Measurements from ENCODE around the gene LTBP4. TPM values are rescaled to one million over a fixed set of nuclear protein-coding genes. Genes with fewer than 3 reads are reported as not detected.

Gene LTBP4
- total and polyA plus RNA-seq, 12 donors, result 15.3 to 272 (median 121) TPM

GRCh38 chr19:40640744-40641143 lies 39.6 kb downstream of the LTBP4 start:
- 27 to 38% (median 32%) methylated on average over 3 to 5 of the region's 5 CpGs for WGBS, 4 donors
- Histone ChIP-seq H3K36me3 (replicated peaks in 1 of 2) (no peaks in the 10 kb centered on the region), H3K27ac (peak overlapping the region in 1 of 5 donors; percentile 73), H3K27me3 (no peaks in the 10 kb centered on the region), H3K4me3 (no peak overlapping the region), H3K9me3 (replicated peaks in 1 of 3) (no peaks in the 10 kb centered on the region), H3K4me1 (replicated peaks in 1 of 2) (peaks cover 0 to 5% of the 10 kb centered on the region in 2 donors)
- TF ChIP-seq POLR2A (IDR thresholded peaks at IDR 0.05), result no peak
- no peak for TF ChIP-seq CTCF (IDR thresholded peaks at IDR 0.05)
- intact Hi-C loops (cut with DNase I), result no loop called here
- DNase-seq, result no peak

- DNase-seq, result no peak
- Histone ChIP-seq H3K27me3 (no peaks in the 10 kb centered on the region), H3K27ac (peak overlapping the region in 1 of 5 donors; percentile 54), H3K36me3 (replicated peaks in 1 of 2) (no peaks in the 10 kb centered on the region), H3K4me1 (replicated peaks in 1 of 2) (peaks cover 0 to 10% of the 10 kb centered on the region in 2 donors), H3K9me3 (replicated peaks in 1 of 3) (no peaks in the 10 kb centered on the region), H3K4me3 (no peak overlapping the region)
- 62 to 86% (median 77%) methylated on average over 7 of the region's 7 CpGs for WGBS, 4 donors
- TF ChIP-seq CTCF (IDR thresholded peaks at IDR 0.05) (no peak), POLR2A (IDR thresholded peaks at IDR 0.05) (no peak)
- intact Hi-C loops (cut with DNase I), result no loop called here
Measured at GRCh38 chr19:40641281-40641680, 40.1 kb downstream of the LTBP4 start.

- no peak for DNase-seq
- H3K36me3 ChIP-seq (replicated peaks in 1 of 2), result no peaks in the 10 kb centered on the region
- 90 to 94% (median 91%) methylated on average over 18 of the region's 18 CpGs for WGBS, 4 donors
- intact Hi-C loops (cut with DNase I), result no loop called here
- H3K27ac ChIP-seq, result peak overlapping the region in 1 of 5 donors; percentile 54
- TF ChIP-seq POLR2A (IDR thresholded peaks at IDR 0.05), result no peak
- no peak for TF ChIP-seq CTCF (IDR thresholded peaks at IDR 0.05)
- H3K9me3 ChIP-seq (replicated peaks in 1 of 3), result no peaks in the 10 kb centered on the region
- no peaks in the 10 kb centered on the region for H3K27me3 ChIP-seq
- H3K4me1 ChIP-seq (replicated peaks in 1 of 2), result peaks cover 0 to 16% of the 10 kb centered on the region in 2 donors
- no peak overlapping the region for H3K4me3 ChIP-seq
Measured at GRCh38 chr19:40642051-40642706, 41.0 kb downstream of the LTBP4 start.

GRCh38 chr19:40642757-40643305 lies 41.7 kb downstream of the LTBP4 start:
- peaks cover 0 to 16% of the 10 kb centered on the region in 2 donors for H3K4me1 ChIP-seq (replicated peaks in 1 of 2)
- H3K27me3 ChIP-seq, result no peaks in the 10 kb centered on the region
- H3K36me3 ChIP-seq (replicated peaks in 1 of 2), result no peaks in the 10 kb centered on the region
- DNase-seq, result no peak
- WGBS, 4 donors, result 72 to 81% (median 76%) methylated on average over 8 of the region's 8 CpGs
- H3K9me3 ChIP-seq (replicated peaks in 1 of 3), result no peaks in the 10 kb centered on the region
- H3K27ac ChIP-seq, result peak overlapping the region in 1 of 5 donors; percentile 16
- intact Hi-C loops (cut with DNase I), result no loop called here
- TF ChIP-seq POLR2A (IDR thresholded peaks at IDR 0.05) (no peak), CTCF (IDR thresholded peaks at IDR 0.05) (no peak)
- H3K4me3 ChIP-seq, result no peak overlapping the region
